Ovary (tissue), 9 donors: ENCODE measurements around the gene SLC25A47. TPM values are rescaled to one million over a fixed set of nuclear protein-coding genes. Genes with fewer than 3 reads are reported as not detected.

Experiments used
- DNase-seq, 5 donors: peaks; one replicate each; pipeline ENCODE4 v3.0.0-alpha.2; 2019 to 2020
- H3K27ac ChIP-seq, 2 donors: fragments of 200-600 bp; one replicate each; pipeline versions ENCODE4 v1.5.1 to v1.8.0; 2019 to 2022
- H3K27me3 ChIP-seq: fragments of 200-600 bp; one replicate; pipeline ENCODE4 v1.8.0; 2022
- H3K36me3 ChIP-seq: fragments of 200-600 bp; sonication (generic); one replicate; pipeline ENCODE4 v1.5.1; 2019
- H3K4me1 ChIP-seq: one replicate; pipeline ENCODE4 v1.8.1; 2013; ENCODE audit warnings: mild to moderate bottlenecking, moderate library complexity; ENCODE audit not compliant: insufficient read depth
- H3K4me3 ChIP-seq: fragments of 200-600 bp; sonication (generic); one replicate; pipeline ENCODE4 v1.5.1; 2017
- H3K9me3 ChIP-seq, 2 donors: fragments of 200-600 bp in 1 of 2; sonication (generic) in 1 of 2; one replicate each; pipeline versions ENCODE4 v1.5.1 to v1.8.1; 2013 to 2019; ENCODE audit warnings: mild to moderate bottlenecking in 1 of 2, moderate library complexity in 1 of 2
- CTCF ChIP-seq, 3 donors: fragments of 450-650 bp in 2 of 3; fragments of 200-600 bp in 1 of 3; IDR thresholded peaks; one replicate each; pipeline versions ENCODE4 v1.5.1 to v1.8.0; 2016 to 2022; ENCODE audit warnings: antibody characterized with exemption in 3 of 3, mild to moderate bottlenecking in 1 of 3
- EP300 ChIP-seq: sonication (generic); formaldehyde crosslinking; IDR thresholded peaks from one replicate; pipeline ENCODE4 v1.6.1; 2017; ENCODE audit warnings: antibody characterized with exemption
- POLR2A ChIP-seq: fragments of 450-650 bp; IDR thresholded peaks from one replicate; pipeline ENCODE4 v1.6.1; 2017; ENCODE audit warnings: antibody characterized with exemption, mild to moderate bottlenecking, moderate library complexity
- WGBS, 3 donors: extraction: QIAGEN DNeasy Blood & Tissue Kit in 1 of 3; methylation state at CpG; one replicate each; pipeline versions ENCODE4 v1.1.5 to v1.1.7; 2013 to 2017; 5-methylcytosine and 5-hydroxymethylcytosine counted together
- intact Hi-C, 4 donors: fragments of 100-400 bp; cut with DNase I; formaldehyde crosslinking; loops; one replicate each; pipeline versions ENCODE4 v1.11.0 to v1.15.1; 2022 to 2023
- polyA plus RNA-seq, 2 donors: library from polyadenylated mRNA; stranded (reverse); fragments of 200-250 nt in 1 of 2; fragments of 350-450 nt in 1 of 2; fragmentation: Illumina TruSeq in 1 of 2; extraction: RNeasy Lipid Tissue Mini Kit (QIAGEN cat#74804) in 1 of 2; gene quantifications; one replicate each; pipeline ENCODE4 v1.2.3, GENCODE V29; 2013 to 2014
- total RNA-seq, 7 donors: library from RNA; depleted of rRNA in 2 of 7; stranded (reverse); fragments of >200 nt in 2 of 7; fragmentation: NEBNext Ultra II Directional in 3 of 7; extraction: Animal tissue kit (Norgen Biotek cat#: 25700) in 3 of 7; gene quantifications; one replicate each; pipeline versions ENCODE4 v1.1.0 to v1.2.4, GENCODE V29; 2016 to 2023
- donor health status: DM: no; HTN: no; CAD: no; lungs with moderate emphysema.
- donor health status: DM: no; HTN: no; CAD: no.
- donor health status: Bipolar disorder and iron deficiency.
- donor health status: DM: yes; HTN: yes; CAD: no.
- donor health status: DM: no; HTN: no; CAD: no.
- donor health status: DM: yes; HTN: yes; CAD: no.

SLC25A47 gene
- total and polyA plus RNA-seq, 9 donors: not detected

- Histone ChIP-seq H3K4me1 (peaks cover 4% of the 10 kb centered on the region), H3K27ac (no peak overlapping the region), H3K36me3 (no peaks in the 10 kb centered on the region), H3K9me3 (no peaks in the 10 kb centered on the region), H3K27me3 (no peaks in the 10 kb centered on the region), H3K4me3 (no peak overlapping the region)
- intact Hi-C loops: no loop called here
- DNase-seq: no peak
- WGBS, 3 donors: 49 to 65% (median 50%) methylated on average over 9 of the region's 9 CpGs
- TF ChIP-seq POLR2A (no peak), EP300 (no peak), CTCF (IDR thresholded peaks at IDR 0.05) (no peak)
These were observed 1.5 kb upstream of the SLC25A47 start for GRCh38 chr14:100321473-100322137.

- TF ChIP-seq EP300 (no peak), CTCF (IDR thresholded peaks at IDR 0.05) (no peak), POLR2A (no peak)
- H3K27me3 ChIP-seq: no peaks in the 10 kb centered on the region
- no peaks in the 10 kb centered on the region for H3K36me3 ChIP-seq
- WGBS, 3 donors: 79 to 93% (median 84%) methylated on average over 13 to 15 of the region's 15 CpGs
- intact Hi-C loops: no loop called here
- no peaks in the 10 kb centered on the region for H3K9me3 ChIP-seq
- no peak overlapping the region for H3K27ac ChIP-seq
- H3K4me1 ChIP-seq: peaks cover 4% of the 10 kb centered on the region
- no peak for DNase-seq
- no peak overlapping the region for H3K4me3 ChIP-seq
These were observed 791 bp upstream of the SLC25A47 start for GRCh38 chr14:100322138-100322957.

DNA sequence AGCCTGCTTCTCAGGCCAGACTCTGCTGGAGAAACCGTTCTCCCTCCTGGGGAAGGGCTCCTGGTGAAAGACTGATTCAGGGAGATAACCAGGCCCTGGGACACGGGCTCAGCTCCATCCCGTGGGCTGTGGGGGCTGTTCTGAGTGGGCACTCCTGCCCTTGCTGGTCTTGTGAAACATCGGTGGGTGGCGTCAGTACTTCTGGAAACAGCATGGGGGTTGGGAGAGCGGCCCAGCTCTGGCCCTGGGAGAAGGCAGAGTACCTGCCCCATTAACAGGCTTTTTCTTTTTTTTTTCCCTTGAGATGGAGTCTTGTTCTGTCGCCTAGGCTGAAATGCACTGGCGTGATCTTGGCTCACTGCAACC, 786 bp downstream of the SLC25A47 start:
- H3K27me3 ChIP-seq: no peaks in the 10 kb centered on the region
- intact Hi-C loops: no loop called here
- no peak overlapping the region for H3K27ac ChIP-seq
- H3K36me3 ChIP-seq: no peaks in the 10 kb centered on the region
- DNase-seq: no peak
- peaks cover 4% of the 10 kb centered on the region for H3K4me1 ChIP-seq
- no peak for TF ChIP-seq POLR2A
- 82 to 96% (median 94%) methylated on average over 8 of the region's 8 CpGs for WGBS, 3 donors
- no peak overlapping the region for H3K4me3 ChIP-seq
- H3K9me3 ChIP-seq: no peaks in the 10 kb centered on the region

GRCh38 chr14:100325231-100325632, 2.1 kb downstream of the SLC25A47 start:
- WGBS, 3 donors: 18 to 29% (median 28%) methylated on average over 16 to 17 of the region's 17 CpGs
- no peak for TF ChIP-seq EP300
- TF ChIP-seq CTCF (IDR thresholded peaks at IDR 0.05): no peak
- no peak for TF ChIP-seq POLR2A
- intact Hi-C loops: no loop called here

GRCh38 chr14:100325958-100326357, 2.8 kb downstream of the SLC25A47 start:
- no peak overlapping the region for H3K4me3 ChIP-seq
- DNase-seq: no peak
- no peaks in the 10 kb centered on the region for H3K9me3 ChIP-seq
- H3K27me3 ChIP-seq: no peaks in the 10 kb centered on the region
- 90 to 93% (median 91%) methylated on average over 13 of the region's 13 CpGs for WGBS, 3 donors
- no peak for TF ChIP-seq CTCF (IDR thresholded peaks at IDR 0.05)
- TF ChIP-seq POLR2A: no peak
- no peak for TF ChIP-seq EP300
- intact Hi-C loops: no loop called here
- no peaks in the 10 kb centered on the region for H3K36me3 ChIP-seq
- H3K4me1 ChIP-seq: peaks cover 4% of the 10 kb centered on the region
- H3K27ac ChIP-seq: no peak overlapping the region

More at GRCh38 chr14:100325231-100325632, 2.1 kb downstream of the SLC25A47 start:
- Histone ChIP-seq H3K4me3 (no peak overlapping the region), H3K9me3 (no peaks in the 10 kb centered on the region), H3K4me1 (peaks cover 4% of the 10 kb centered on the region), H3K27me3 (no peaks in the 10 kb centered on the region), H3K27ac (no peak overlapping the region), H3K36me3 (no peaks in the 10 kb centered on the region)
- peak in 3 of 5 donors; percentile 38 to 62 (median 58) for DNase-seq
